GM19324 (cell line): ENCODE measurements around the gene FANCM.
A peak's percentile ranks its signal among the peaks of the same experiment; 100 is the strongest.

Experiments used
- ATAC-seq: cut with Tn5 transposase; IDR thresholded peaks from one replicate; pipeline ENCODE4 v1.9.1; 2021; ENCODE audit warnings: mild to moderate bottlenecking, moderate library complexity; ENCODE audit not compliant: unreplicated experiment, low FRiP score

Gene FANCM, protein sequence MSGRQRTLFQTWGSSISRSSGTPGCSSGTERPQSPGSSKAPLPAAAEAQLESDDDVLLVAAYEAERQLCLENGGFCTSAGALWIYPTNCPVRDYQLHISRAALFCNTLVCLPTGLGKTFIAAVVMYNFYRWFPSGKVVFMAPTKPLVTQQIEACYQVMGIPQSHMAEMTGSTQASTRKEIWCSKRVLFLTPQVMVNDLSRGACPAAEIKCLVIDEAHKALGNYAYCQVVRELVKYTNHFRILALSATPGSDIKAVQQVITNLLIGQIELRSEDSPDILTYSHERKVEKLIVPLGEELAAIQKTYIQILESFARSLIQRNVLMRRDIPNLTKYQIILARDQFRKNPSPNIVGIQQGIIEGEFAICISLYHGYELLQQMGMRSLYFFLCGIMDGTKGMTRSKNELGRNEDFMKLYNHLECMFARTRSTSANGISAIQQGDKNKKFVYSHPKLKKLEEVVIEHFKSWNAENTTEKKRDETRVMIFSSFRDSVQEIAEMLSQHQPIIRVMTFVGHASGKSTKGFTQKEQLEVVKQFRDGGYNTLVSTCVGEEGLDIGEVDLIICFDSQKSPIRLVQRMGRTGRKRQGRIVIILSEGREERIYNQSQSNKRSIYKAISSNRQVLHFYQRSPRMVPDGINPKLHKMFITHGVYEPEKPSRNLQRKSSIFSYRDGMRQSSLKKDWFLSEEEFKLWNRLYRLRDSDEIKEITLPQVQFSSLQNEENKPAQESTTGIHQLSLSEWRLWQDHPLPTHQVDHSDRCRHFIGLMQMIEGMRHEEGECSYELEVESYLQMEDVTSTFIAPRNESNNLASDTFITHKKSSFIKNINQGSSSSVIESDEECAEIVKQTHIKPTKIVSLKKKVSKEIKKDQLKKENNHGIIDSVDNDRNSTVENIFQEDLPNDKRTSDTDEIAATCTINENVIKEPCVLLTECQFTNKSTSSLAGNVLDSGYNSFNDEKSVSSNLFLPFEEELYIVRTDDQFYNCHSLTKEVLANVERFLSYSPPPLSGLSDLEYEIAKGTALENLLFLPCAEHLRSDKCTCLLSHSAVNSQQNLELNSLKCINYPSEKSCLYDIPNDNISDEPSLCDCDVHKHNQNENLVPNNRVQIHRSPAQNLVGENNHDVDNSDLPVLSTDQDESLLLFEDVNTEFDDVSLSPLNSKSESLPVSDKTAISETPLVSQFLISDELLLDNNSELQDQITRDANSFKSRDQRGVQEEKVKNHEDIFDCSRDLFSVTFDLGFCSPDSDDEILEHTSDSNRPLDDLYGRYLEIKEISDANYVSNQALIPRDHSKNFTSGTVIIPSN (N-terminal part only)

DNA sequence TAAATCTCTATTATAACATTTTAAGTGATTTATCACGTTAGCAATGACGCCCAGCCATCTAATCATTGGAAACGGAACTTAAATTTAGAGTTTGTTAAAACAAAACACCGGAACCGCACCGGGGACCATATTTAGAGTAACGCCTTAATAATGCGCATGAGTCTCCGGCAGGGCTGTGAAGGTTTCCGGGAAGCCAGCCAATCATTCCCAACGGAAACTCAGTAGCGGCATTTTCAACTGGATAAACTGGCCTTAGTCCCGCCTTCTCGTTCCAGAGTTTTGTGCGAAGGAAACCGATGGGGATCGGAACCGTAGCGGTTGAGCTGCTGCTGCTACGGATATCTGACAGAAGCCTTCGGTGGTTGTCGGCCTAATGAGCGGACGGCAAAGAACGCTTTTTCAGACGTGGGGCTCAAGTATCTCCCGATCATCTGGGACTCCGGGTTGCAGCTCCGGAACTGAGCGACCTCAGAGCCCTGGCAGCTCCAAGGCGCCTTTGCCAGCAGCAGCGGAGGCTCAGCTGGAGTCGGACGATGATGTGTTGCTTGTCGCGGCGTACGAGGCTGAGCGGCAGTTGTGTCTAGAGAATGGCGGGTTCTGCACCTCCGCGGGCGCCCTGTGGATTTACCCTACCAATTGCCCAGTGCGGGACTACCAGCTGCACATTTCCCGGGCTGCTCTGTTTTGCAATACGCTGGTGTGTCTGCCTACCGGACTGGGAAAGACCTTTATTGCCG is at the start of gene FANCM:
FANCM (plus strand) TSS at position 272 of the 737 bp plus-strand sequence; CDS start at position 374, 102 bp downstream.
- peak; percentile 49 for ATAC-seq

DNA sequence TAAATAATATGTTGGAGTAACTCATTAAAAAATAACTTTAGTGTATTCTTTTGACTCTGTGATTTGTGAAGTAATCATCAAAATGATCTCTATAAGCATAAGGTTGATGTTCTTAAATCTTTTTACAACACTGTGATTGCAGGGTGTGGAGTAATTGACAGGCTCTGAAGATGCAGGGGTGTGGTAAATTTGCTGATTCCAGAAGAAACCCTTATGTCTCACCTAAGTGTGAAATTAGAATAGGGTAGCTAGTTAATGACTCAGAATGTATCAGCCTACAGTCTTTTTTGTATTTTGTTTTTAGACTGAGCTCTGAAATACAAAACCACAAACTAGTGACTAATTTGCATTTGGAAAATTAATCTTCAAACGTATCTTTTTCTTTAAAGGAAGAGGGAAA is 45.9 kb upstream of the FANCM start:
- peak; percentile 43 for ATAC-seq

DNA sequence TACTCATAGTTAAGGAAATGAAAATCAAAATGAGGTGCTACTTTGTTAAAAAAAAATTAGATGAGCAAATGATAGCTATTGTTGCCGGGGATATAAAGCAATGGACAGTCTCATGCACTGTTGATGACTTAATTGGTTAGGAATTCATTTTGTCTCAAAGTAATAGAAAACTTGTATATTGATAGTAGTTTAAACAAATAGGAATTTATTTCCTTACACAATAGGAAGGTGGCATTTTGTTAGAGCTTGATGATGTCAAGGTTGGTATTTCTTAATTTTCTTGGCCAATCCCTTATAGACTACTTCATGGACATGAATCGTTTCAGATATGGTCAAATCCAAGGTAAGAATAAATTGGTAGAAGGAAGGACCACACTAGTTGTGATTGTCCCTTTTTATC is 44.0 kb upstream of the FANCM start:
- ATAC-seq: no peak

DNA sequence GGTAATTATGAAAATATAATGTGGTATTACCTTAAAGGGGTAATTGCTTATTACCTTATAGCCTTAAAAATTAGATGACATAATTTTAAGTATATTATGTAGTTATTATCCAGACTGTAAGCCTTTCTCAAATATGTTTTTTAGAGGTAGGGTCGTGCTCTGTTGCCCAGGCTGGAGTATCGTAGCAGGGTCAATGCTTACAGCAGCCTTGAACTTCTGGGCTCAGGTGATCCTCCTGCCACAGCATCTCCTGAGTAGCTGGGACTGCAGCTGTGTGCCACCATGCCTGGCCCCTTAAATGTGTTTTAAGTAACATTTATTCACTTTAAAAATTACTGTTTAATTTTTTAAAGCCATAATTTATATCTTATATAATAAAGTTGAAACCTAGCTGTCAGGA is 41.5 kb upstream of the FANCM start:
- ATAC-seq: no peak

DNA sequence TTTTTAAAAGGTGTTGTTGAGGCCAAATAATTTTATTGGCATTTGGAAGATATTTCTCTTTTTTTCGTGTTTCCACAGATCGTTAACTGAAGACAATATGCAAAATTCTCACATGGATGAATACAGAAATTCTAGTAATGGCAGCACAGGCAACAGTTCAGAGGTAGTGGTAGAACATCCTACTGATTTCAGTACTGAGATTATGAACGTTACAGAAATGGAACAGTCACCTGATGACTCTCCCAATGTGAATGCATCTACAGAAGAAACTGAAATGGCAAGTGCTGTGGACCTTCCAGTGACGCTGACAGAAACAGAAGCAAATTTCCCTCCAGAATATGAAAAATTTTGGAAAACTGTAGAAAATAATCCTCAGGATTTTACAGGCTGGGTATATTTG is 40.6 kb upstream of the FANCM start:
- no peak for ATAC-seq

DNA sequence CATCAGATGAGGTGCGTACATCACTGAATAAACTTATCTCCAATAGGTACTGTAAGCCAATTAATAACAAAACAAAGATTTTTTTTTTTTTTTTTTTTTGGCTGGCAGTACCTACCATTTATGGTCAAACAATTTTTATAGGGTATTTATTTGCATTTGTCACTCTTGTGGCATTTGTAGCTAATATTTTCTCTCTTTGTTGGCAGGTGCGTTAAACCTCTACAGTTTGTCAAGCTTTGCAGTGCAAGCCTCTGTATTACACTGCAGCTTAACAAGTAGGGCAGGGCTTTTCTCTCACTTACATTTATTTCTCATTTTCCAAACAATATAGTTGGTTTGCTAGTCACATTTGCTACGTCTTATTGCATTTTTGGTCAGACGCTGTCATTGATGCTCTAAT is 39.5 kb upstream of the FANCM start:
- ATAC-seq: no peak

DNA sequence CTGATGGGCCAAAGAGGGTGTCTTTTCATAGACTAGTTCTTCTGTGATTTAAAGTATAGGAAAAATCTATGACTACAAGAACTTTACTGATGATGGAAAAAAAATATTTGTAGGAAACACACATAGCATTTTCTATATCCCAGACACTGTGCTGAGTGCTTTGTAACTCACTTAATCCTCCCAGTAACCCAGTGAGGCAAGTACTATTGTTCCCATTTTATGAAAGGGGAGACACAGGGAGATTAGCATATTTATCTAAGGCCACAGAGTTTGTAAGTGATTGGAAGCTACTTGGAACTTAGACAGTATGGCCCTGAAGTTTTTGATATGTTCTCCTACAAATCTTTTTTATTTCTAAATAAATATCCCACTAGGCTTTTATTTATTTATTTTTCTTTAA is 31.9 kb upstream of the FANCM start:
- no peak for ATAC-seq

DNA sequence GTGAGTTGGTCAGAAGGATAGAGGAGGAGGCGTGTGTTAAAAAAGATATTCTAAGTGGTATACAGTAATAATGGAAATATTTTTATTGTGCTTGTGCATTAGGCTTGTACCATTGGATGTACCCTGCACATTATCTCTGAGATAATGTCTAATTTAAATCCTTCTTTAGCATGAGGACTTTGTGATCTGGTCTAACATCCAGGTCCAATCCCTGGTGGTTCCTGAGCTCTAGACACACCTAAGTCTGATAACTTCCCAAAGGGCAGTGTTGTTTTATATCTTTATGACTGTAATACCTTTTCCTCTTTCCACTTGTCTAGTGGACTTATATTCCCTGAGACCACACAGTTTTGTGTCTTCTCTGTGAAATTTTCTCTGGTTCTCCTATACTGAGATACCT is 31.2 kb upstream of the FANCM start:
- no peak for ATAC-seq

DNA sequence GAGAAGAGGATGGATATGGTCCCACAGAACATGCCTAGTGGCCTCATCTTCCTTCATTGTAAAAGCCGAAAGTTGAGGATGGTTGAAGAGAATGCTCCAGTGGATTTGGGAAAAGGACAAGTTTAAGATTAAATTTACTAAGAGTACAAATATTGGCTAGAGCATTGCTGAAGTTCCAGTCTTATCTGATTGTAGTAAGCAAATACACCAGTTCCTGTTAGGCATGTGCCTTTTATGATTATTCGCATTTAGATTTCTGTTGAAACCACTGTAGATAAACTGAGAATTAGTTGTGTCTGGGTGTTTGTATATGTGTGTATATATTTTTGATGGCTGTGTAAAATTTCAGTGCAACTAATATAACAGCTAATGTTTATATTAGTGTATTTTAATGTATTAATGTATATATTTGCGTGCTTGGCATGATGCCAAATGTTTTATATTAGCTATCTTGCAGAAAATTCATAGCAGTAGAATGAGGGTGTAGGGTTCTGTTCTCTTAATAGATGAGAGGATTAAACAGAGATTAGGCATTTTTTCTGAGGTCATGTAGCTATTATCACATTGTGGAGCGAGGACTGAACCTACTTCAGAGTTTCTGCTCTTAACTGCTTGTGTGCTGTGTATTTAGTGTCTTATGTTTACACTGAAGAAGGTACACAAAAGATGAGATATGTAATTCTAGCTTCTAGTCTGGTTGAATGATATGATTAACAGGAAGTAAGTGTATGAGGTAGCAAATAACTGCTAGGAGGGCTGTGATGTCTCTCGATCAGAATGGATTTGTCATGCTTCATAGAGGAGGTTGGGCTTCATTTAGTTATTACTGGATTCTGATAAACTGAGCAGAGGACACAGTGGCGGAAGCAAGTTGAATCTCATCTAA is 22.6 kb upstream of the FANCM start:
- no peak for ATAC-seq

DNA sequence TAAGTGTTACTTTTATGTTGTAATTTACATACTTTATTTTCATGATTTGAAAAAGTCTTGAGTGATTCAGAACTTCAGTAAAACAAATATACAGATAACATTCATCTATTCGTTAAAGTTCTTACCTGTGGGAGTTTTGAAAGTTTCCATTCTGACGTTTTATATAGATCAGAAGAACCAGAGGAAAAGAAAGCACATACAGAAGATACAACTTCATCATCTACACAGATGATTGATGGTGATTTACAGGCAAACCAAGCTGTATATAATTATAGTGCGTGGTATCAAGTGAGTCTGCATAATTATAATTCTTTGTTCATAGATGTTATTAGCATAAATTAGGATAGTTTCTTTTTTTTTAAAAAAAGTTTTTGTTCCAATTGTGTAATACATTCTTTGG is 21.4 kb upstream of the FANCM start:
- ATAC-seq: no peak

DNA sequence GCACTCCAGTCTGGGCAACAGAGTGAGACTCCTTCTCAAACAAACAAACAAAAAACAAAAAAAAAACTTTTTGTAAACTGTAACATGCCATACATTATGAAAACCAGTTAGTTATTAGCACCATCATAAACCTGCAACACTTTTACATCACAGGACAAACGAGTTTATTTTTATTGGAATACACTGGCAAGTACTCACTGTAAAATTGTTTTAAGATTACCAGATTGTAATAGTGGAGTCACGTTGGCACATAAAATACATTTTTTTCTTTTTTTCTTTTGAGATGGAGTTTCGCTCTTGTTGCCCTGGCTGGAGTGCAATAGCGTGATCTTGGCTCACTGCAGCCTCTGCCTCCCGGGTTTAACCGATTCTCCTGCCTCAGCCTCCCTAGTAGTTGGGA is 17.1 kb upstream of the FANCM start:
- ATAC-seq: no peak

DNA sequence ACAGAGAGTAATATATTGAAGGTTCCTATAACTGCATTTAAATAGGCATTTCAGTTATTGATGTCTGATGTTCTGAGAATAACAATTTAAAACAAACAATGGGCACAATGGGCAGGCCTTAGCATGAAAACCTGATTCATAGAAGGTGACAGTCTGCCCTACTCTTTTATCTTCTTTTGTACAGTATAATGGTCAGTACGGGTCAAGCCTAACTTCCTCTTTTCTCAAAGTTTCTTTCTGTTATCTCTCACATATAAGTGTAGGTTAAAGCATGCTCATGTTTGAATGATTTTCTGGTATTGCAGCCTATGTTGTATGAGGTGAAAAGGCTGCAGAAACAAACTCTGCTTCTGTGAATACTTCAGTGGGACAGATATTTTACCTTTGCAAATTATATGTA is 15.6 kb upstream of the FANCM start:
- no peak for ATAC-seq

DNA sequence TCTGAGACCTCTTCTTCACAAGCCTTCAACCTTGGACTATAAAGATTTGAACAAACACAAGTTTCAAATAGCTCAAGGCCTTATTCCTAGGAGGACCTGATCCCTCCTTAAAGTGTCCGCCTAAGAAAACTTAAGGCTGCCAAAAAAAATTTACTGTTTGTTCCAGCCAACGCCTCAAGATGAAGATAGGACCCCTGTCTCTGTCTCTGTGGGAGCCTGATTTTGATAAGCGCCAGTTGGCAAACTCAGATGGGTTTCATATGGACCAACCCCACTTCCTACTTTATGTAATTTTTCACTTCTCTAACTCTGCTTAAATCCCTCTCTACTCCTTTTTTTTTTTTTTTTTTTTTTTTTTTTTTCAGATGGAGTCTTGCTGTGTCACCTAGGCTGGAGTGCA is 12.5 kb upstream of the FANCM start:
- ATAC-seq: no peak

DNA sequence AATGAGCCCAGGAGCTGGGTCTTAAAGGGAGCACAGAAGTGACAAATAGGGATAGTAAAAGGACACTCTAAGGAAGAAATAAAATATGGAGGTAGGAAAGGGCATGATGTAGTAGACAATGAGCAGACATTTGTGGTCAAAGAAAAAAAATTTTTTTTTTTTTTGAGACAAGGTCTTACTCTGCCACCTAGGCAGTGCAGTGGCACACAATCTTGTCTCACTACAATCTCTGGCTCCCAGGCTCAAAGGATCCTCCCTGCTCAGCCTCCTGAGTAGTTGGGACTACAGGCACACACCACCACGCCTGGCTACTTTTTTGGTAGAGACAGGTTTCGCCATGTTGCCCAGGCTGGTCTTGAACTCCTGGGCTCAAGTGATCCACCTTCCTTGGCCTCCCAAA is 10.0 kb upstream of the FANCM start:
- ATAC-seq: no peak

DNA sequence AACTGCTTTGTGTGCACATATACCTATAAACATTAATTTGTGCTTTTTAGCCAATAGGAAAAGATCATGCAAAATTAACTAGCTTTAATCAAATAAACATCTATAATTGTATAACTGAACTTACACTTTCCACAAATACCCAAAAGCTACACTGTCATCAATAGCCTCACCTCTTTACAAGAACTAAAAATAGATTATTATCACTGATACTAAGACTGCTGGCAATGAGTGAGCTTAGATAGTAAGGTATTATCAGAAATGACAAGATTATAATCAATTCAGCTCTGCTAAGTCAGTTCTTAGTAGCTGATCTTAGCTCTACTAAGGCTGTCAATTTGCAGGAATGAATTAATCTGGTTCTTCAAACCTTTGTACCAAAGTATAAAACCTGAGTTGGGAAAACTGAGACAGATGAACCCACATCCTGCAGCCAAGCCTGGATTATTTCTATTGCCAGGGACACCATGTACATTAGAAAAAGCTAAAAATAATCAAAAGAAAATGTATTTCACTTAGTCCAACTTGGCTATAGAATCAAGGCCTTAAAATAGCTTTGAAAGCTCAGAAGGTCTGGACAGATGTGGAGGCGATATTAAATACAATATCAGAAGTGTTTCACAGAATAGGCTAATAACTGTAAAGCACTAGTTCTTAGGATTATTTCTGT is 6.6 kb upstream of the FANCM start:
- ATAC-seq: no peak

DNA sequence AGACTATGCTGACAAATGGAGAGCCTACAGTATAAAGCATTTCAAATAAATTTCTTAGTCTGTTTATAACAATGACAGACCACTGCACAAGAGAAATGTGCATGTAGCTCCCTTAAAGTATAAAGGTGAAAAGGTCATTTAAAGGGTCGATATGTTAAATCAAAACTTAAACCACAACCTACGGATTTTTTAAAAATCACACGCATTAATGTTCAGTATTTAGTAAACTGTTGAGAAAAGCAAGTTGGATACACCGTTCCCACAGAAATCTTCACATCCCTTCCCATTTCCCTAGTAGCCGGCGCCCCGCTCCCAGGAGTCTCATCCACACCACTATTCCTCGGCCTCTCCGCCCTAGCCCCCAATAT is 2.1 kb upstream of the FANCM start:
- ATAC-seq: no peak

DNA sequence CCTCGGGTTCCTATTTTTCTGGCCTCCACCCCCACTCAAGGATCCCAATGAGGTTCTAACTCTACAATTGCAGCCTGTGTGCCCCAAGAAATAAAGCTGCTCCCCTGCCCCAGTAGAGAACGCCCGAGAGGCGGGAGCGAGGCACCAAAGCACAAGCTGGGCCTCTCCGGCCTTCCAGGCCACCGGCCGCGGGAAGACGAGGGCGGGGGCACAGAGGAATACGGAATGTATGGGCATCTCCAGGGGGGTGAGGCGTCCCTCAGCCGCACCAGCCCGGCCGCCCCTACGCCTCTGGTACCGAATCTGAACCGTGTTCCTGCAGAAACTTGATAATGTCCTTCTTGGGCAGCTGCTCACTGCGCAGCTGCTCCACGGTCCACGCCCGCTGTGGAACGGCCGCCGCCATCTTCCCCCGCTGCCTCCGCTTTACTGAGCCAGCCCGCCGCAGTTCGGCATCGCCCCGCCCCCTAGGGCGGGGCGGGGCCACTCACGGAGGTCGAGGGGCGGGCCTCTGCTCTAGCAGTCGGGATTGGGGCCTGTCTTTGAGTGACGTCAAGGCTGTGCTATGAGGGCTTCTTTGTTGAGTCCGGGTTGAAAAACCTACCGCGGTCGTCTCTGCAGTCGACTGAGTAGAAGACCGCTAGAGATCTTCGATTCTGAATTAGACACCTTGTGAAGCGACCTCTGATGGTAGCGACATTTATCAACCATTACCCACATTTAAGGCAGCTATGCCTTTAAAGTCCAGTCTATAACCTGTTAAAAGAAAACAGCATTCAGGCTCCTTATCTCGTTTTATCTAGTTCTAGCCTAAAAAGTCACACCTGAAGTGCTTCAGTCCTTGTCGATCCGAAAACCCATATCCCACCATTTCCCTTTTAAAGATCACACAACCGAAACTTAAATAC is 1.4 kb upstream of the FANCM start, which contains the start of gene FKBP3:
FKBP3 (minus strand) TSS at position 431 of the 908 bp plus-strand sequence; CDS start at position 406, 25 bp downstream.
- peak; percentile 91 for ATAC-seq

DNA sequence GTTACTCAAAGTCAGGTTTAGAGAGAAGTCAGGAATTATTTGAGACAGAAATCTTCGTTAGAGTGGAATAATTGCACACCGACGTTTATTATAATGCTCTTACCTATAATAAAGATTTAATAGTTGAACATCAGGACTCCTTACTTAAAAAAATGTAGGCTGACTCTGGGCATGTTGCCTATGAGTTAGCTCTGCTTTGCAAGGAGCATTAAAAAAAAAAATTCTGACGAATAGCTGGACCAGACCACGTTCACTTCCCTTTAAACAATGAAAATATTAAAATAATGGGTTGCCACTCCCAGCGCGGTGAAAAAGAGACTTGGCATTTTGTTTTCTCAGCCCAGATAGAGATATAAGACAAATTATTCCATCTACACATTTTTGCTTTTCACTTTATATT is 574 bp upstream of the FANCM start:
- no peak for ATAC-seq
